Measurements from ENCODE around the gene CD247.
"Not testable (repeated sequence)": the region's sequence is repeated elsewhere in the genome, so short reads cannot be mapped to it uniquely, and the experiment has no call there.

CD247 gene

GRCh38 chr1:167518331-167518700 lies at the start of gene CD247:
Gene CD247, minus strand, starts transcription at chr1:167518529. Its CDS starts 64 bp downstream, at chr1:167518465.
- DNase-seq, result no peak

GRCh38 chr1:167567663-167568062 lies 49.3 kb upstream of the CD247 start:
- no peak for DNase-seq

- DNase-seq, result no peak
Measured at GRCh38 chr1:167566766-167567165, 48.4 kb upstream of the CD247 start.

GRCh38 chr1:167565922-167566321 lies 47.6 kb upstream of the CD247 start:
- no peak for DNase-seq

GRCh38 chr1:167564612-167565270 lies 46.4 kb upstream of the CD247 start:
- no peak for DNase-seq

- no peak for DNase-seq
Measured at GRCh38 chr1:167563579-167564246, 45.4 kb upstream of the CD247 start.

GRCh38 chr1:167562702-167563101 lies 44.4 kb upstream of the CD247 start:
- DNase-seq, result peak; percentile 46

- no peak for DNase-seq
Measured at GRCh38 chr1:167561753-167562152, 43.4 kb upstream of the CD247 start.

GRCh38 chr1:167555971-167556714 lies 37.8 kb upstream of the CD247 start:
- peak; percentile 58 for DNase-seq

- DNase-seq, result not testable (repeated sequence)
Measured at GRCh38 chr1:167555072-167555471, 36.7 kb upstream of the CD247 start.

- no peak for DNase-seq
Measured at GRCh38 chr1:167554028-167554779, 35.9 kb upstream of the CD247 start.

GRCh38 chr1:167553136-167554027 lies 35.1 kb upstream of the CD247 start, which contains the start of gene CREG1:
Gene CREG1, minus strand, starts transcription at chr1:167553762.
- DNase-seq, result peak; percentile 89

GRCh38 chr1:167551362-167551761 lies 33.0 kb upstream of the CD247 start:
- no peak for DNase-seq

GRCh38 chr1:167548059-167548932 lies 30.0 kb upstream of the CD247 start:
- DNase-seq, result peak; percentile 33

GRCh38 chr1:167546935-167547334 lies 28.6 kb upstream of the CD247 start:
- DNase-seq, result no peak

GRCh38 chr1:167545349-167545748 lies 27.0 kb upstream of the CD247 start:
- no peak for DNase-seq

GRCh38 chr1:167544447-167545093 lies 26.2 kb upstream of the CD247 start:
- no peak for DNase-seq

- no peak for DNase-seq
Measured at GRCh38 chr1:167543199-167543990, 25.1 kb upstream of the CD247 start.

Data from fibroblast of skin of right biceps (primary cell).